Neuron (in vitro differentiated cells): ENCODE data around the gene ZBTB49.

Experiments used
- H2AFZ ChIP-seq: one replicate; pipeline ENCODE4 v1.6.1; 2013; ENCODE audit warnings: low read depth, mild to moderate bottlenecking, inconsistent platforms, low read length, moderate library complexity
- H3K27me3 ChIP-seq: one replicate; pipeline ENCODE4 v1.6.1; 2013; ENCODE audit warnings: low read length; ENCODE audit not compliant: insufficient read depth
- H3K36me3 ChIP-seq: one replicate; pipeline ENCODE4 v1.6.1; 2013; ENCODE audit warnings: low read length; ENCODE audit not compliant: insufficient read depth
- H3K4me1 ChIP-seq: one replicate; pipeline ENCODE4 v1.6.1; 2013; ENCODE audit warnings: low read length; ENCODE audit not compliant: insufficient read depth
- H3K4me3 ChIP-seq: 2 replicates; pipeline ENCODE4 v1.5.1; 2013; ENCODE audit warnings: mild to moderate bottlenecking, low read length, moderate library complexity
- H3K9me3 ChIP-seq: one replicate; pipeline ENCODE4 v1.6.1; 2013; ENCODE audit warnings: low read length

ZBTB49 gene

GRCh38 chr4:4321951-4322688 lies 32.1 kb downstream of the ZBTB49 start:
- Histone ChIP-seq H3K4me1 (no peaks in the 10 kb centered on the region), H3K36me3 (peaks cover 28% of the 10 kb centered on the region), H3K27me3 (no peaks in the 10 kb centered on the region), H2AFZ (no peak overlapping the region), H3K4me3 (no peak overlapping the region), H3K9me3 (no peaks in the 10 kb centered on the region)

GRCh38 chr4:4323705-4324534 lies 33.9 kb downstream of the ZBTB49 start:
- Histone ChIP-seq H3K4me1 (no peaks in the 10 kb centered on the region), H2AFZ (no peak overlapping the region), H3K4me3 (no peak overlapping the region)

GRCh38 chr4:4325321-4325720 lies 35.3 kb downstream of the ZBTB49 start:
- Histone ChIP-seq H3K4me1 (no peaks in the 10 kb centered on the region), H3K4me3 (no peak overlapping the region), H3K27me3 (no peaks in the 10 kb centered on the region)

More at GRCh38 chr4:4323705-4324534, 33.9 kb downstream of the ZBTB49 start:
- Histone ChIP-seq H3K9me3 (no peaks in the 10 kb centered on the region), H3K27me3 (no peaks in the 10 kb centered on the region), H3K36me3 (peaks cover 25% of the 10 kb centered on the region)

GRCh38 chr4:4326166-4326565 lies 36.1 kb downstream of the ZBTB49 start:
- H2AFZ ChIP-seq: no peak overlapping the region
- H3K27me3 ChIP-seq: no peaks in the 10 kb centered on the region
- H3K4me1 ChIP-seq: no peaks in the 10 kb centered on the region
- H3K9me3 ChIP-seq: peaks cover 2% of the 10 kb centered on the region
- peaks cover 13% of the 10 kb centered on the region for H3K36me3 ChIP-seq
- H3K4me3 ChIP-seq: no peak overlapping the region

More at GRCh38 chr4:4325321-4325720, 35.3 kb downstream of the ZBTB49 start:
- no peak overlapping the region for H2AFZ ChIP-seq
- H3K9me3 ChIP-seq: peaks cover 2% of the 10 kb centered on the region
- H3K36me3 ChIP-seq: peaks cover 21% of the 10 kb centered on the region

- H3K4me1 ChIP-seq: no peaks in the 10 kb centered on the region
- no peak overlapping the region for H3K4me3 ChIP-seq
- H2AFZ ChIP-seq: no peak overlapping the region
- peaks cover under 1% of the 10 kb centered on the region for H3K36me3 ChIP-seq
- H3K27me3 ChIP-seq: no peaks in the 10 kb centered on the region
- peaks cover 2% of the 10 kb centered on the region for H3K9me3 ChIP-seq
These were observed 37.6 kb downstream of the ZBTB49 start for GRCh38 chr4:4327652-4328121.

GRCh38 chr4:4328206-4328605 lies 38.2 kb downstream of the ZBTB49 start:
- no peaks in the 10 kb centered on the region for H3K36me3 ChIP-seq
- no peak overlapping the region for H2AFZ ChIP-seq
- H3K4me1 ChIP-seq: no peaks in the 10 kb centered on the region
- H3K4me3 ChIP-seq: no peak overlapping the region
- no peaks in the 10 kb centered on the region for H3K27me3 ChIP-seq
- peaks cover 2% of the 10 kb centered on the region for H3K9me3 ChIP-seq

- no peak overlapping the region for H3K4me3 ChIP-seq
- no peaks in the 10 kb centered on the region for H3K27me3 ChIP-seq
- no peaks in the 10 kb centered on the region for H3K4me1 ChIP-seq
- H2AFZ ChIP-seq: no peak overlapping the region
- no peaks in the 10 kb centered on the region for H3K36me3 ChIP-seq
- peaks cover 2% of the 10 kb centered on the region for H3K9me3 ChIP-seq
These were observed 38.8 kb downstream of the ZBTB49 start for GRCh38 chr4:4328840-4329239.

GRCh38 chr4:4329496-4329895 lies 39.4 kb downstream of the ZBTB49 start:
- Histone ChIP-seq H3K36me3 (no peaks in the 10 kb centered on the region), H3K27me3 (no peaks in the 10 kb centered on the region), H3K4me1 (no peaks in the 10 kb centered on the region), H3K4me3 (no peak overlapping the region), H3K9me3 (peaks cover 2% of the 10 kb centered on the region), H2AFZ (no peak overlapping the region)

- Histone ChIP-seq H3K27me3 (no peaks in the 10 kb centered on the region), H3K4me3 (no peak overlapping the region), H3K4me1 (no peaks in the 10 kb centered on the region), H3K36me3 (no peaks in the 10 kb centered on the region), H3K9me3 (peaks cover 2% of the 10 kb centered on the region), H2AFZ (no peak overlapping the region)
These were observed 40.7 kb downstream of the ZBTB49 start for GRCh38 chr4:4330794-4331193.

- no peaks in the 10 kb centered on the region for H3K36me3 ChIP-seq
- peaks cover 2% of the 10 kb centered on the region for H3K9me3 ChIP-seq
- no peak overlapping the region for H3K4me3 ChIP-seq
- H3K27me3 ChIP-seq: no peaks in the 10 kb centered on the region
- no peaks in the 10 kb centered on the region for H3K4me1 ChIP-seq
- no peak overlapping the region for H2AFZ ChIP-seq
These were observed 42.5 kb downstream of the ZBTB49 start for GRCh38 chr4:4332529-4332928.

DNA sequence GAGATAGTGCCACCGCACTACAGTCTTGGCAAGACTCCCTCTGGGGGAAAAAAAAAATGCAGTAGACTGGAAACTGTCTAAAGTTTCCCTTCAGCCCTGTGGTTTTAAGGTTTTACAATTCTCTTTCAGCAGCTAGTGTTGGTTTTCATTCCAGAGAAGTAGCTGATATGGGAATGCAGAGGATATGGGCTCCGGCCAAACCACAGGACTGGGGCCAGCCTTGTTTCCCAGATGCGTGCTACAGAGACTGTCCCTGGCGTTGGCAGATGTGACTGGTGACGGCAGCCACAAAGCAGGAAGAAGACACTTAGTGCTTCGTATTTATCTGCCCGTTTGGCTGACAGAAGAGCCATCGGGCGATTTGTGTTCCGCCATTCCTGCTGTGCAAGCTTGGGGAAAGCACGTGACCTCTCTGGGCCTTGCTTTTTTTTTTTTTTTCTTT lies 43.2 kb downstream of the ZBTB49 start:
- peaks cover 2% of the 10 kb centered on the region for H3K9me3 ChIP-seq
- H3K27me3 ChIP-seq: peaks cover 3% of the 10 kb centered on the region
- no peaks in the 10 kb centered on the region for H3K36me3 ChIP-seq
- H3K4me1 ChIP-seq: no peaks in the 10 kb centered on the region
- H3K4me3 ChIP-seq: no peak overlapping the region
- H2AFZ ChIP-seq: no peak overlapping the region

GRCh38 chr4:4334798-4335520 lies 44.9 kb downstream of the ZBTB49 start:
- H3K9me3 ChIP-seq: peaks cover 2% of the 10 kb centered on the region
- H3K36me3 ChIP-seq: no peaks in the 10 kb centered on the region
- no peak overlapping the region for H3K4me3 ChIP-seq
- H2AFZ ChIP-seq: no peak overlapping the region
- H3K4me1 ChIP-seq: no peaks in the 10 kb centered on the region
- peaks cover 3% of the 10 kb centered on the region for H3K27me3 ChIP-seq
